ENCODE data around the gene SCAF1. TPM values are rescaled to one million over a fixed set of nuclear protein-coding genes. Genes with fewer than 3 reads are reported as not detected.
"Not testable (repeated sequence)": the region's sequence is repeated elsewhere in the genome, so short reads cannot be mapped to it uniquely, and the experiment has no call there.

The SCAF1 gene
- total RNA-seq, 2 donors from 2014 or later, result 84.8 to 94.5 TPM

DNA sequence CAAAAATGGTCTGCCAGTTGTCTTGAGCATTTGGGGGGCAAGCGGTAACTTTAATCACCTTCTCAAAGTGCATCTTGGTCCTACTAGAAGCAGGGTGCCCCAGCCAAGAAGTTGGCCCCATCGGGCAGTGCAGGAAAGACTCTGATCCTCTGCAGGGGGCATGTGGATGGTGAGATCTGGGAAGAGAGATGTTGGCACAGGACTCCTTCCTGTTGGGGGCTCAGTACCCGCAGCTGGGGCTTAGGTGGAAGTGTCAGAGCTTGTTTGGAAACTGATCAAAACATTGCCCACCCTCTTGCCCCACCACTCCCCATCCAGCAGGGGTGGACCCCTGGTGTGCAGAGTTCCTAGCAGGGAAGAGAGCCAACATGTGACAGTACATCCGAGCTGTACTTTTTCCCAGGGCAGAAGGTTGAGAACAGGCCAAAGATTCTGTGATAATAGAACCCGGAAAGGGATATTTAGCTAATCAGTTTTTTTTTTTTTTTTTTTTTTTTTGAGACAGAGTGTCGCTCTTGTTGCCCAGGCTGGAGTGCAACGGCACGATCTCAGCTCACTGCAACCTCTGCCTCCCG, 10.9 kb upstream of the SCAF1 start:
- Histone ChIP-seq H3K36me3 (ENCODE audit: control insufficient read depth, insufficient read depth, low read length) (peaks cover 27% of the 10 kb centered on the region), H3K9ac (ENCODE audit: extremely low read depth, low read length, poor library complexity, severe bottlenecking) (no peak overlapping the region), H3K27me3 (ENCODE audit: control insufficient read depth, insufficient read depth, low read length, poor library complexity, severe bottlenecking) (no peaks in the 10 kb centered on the region), H3K4me3 (ENCODE audit: low read length) (no peak overlapping the region), H3K9me3 (ENCODE audit: control insufficient read depth, low read length) (no peaks in the 10 kb centered on the region), H3K4me1 (ENCODE audit: control insufficient read depth, insufficient read depth, low read length) (no peaks in the 10 kb centered on the region), H3K27ac (ENCODE audit: low read depth, low read length) (no peak overlapping the region)
- TF ChIP-seq CTCF (conservative IDR thresholded peaks at IDR 0.05), result no peak
- Mint-ChIP-seq H3K27me3 (ENCODE audit: insufficient read depth) (peaks cover 5% of the 10 kb centered on the region), H3K4me1 (no peaks in the 10 kb centered on the region), H3K9me3 (no peaks in the 10 kb centered on the region), H3K27ac (no peak overlapping the region), H3K36me3 (ENCODE audit: low read depth) (peaks cover 29% of the 10 kb centered on the region), H3K4me3 (no peak overlapping the region)
- WGBS, 2 experiments (ENCODE audit: insufficient coverage in 1 of 2, insufficient read length in 1 of 2), result 83 to 91% methylated on average over 4 to 8 of the region's 9 CpGs
- peak; percentile 39 for DNase-seq

- DNase-seq, result no peak
- Histone ChIP-seq H3K9me3 (ENCODE audit: control insufficient read depth, low read length) (no peaks in the 10 kb centered on the region), H3K27ac (ENCODE audit: low read depth, low read length) (no peak overlapping the region), H3K27me3 (ENCODE audit: control insufficient read depth, insufficient read depth, low read length, poor library complexity, severe bottlenecking) (no peaks in the 10 kb centered on the region), H3K4me1 (ENCODE audit: control insufficient read depth, insufficient read depth, low read length) (no peaks in the 10 kb centered on the region), H3K36me3 (ENCODE audit: control insufficient read depth, insufficient read depth, low read length) (peaks cover 21% of the 10 kb centered on the region), H3K4me3 (ENCODE audit: low read length) (no peak overlapping the region), H3K9ac (ENCODE audit: extremely low read depth, low read length, poor library complexity, severe bottlenecking) (no peak overlapping the region)
- no peak for TF ChIP-seq CTCF (conservative IDR thresholded peaks at IDR 0.05)
- no peak overlapping the region for H3K27ac Mint-ChIP-seq
- WGBS, 2 experiments (ENCODE audit: insufficient coverage in 1 of 2, insufficient read length in 1 of 2), result 93% methylated on average over 14 to 19 of the region's 19 CpGs
- H3K9me3 Mint-ChIP-seq, result no peaks in the 10 kb centered on the region
- no peaks in the 10 kb centered on the region for H3K4me1 Mint-ChIP-seq
- peaks cover 24% of the 10 kb centered on the region for H3K36me3 Mint-ChIP-seq (ENCODE audit: low read depth)
- no peak overlapping the region for H3K4me3 Mint-ChIP-seq
- peaks cover 5% of the 10 kb centered on the region for H3K27me3 Mint-ChIP-seq (ENCODE audit: insufficient read depth)
These were observed 10.3 kb upstream of the SCAF1 start for GRCh38 chr19:49631610-49632192.

DNA sequence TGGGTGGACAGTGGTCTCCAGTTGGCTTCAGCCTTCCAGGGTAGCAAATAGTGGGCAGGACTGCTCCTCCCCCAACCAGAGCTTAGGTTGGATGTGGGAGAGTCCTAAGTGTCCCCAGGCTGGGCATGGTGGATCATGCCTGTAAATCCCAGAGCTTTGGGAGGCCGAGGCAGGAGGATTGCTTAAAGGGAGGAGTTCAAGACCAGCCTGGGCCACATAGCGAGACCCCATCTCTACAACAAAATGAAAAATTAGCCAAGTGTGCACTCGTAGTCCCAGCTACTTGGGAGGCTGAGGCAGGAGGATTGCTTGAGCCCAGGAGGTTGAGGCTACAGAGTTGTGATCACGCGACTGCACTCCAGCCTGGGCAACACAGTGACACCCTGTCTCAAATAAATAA, 9.4 kb upstream of the SCAF1 start:
- Histone ChIP-seq H3K27ac (ENCODE audit: low read depth, low read length) (no peak overlapping the region), H3K9me3 (ENCODE audit: control insufficient read depth, low read length) (no peaks in the 10 kb centered on the region), H3K27me3 (ENCODE audit: control insufficient read depth, insufficient read depth, low read length, poor library complexity, severe bottlenecking) (no peaks in the 10 kb centered on the region), H3K9ac (ENCODE audit: extremely low read depth, low read length, poor library complexity, severe bottlenecking) (no peak overlapping the region), H3K4me3 (ENCODE audit: low read length) (no peak overlapping the region), H3K4me1 (ENCODE audit: control insufficient read depth, insufficient read depth, low read length) (no peaks in the 10 kb centered on the region), H3K36me3 (ENCODE audit: control insufficient read depth, insufficient read depth, low read length) (peaks cover 13% of the 10 kb centered on the region)
- 88 to 93% methylated on average over 3 to 5 of the region's 5 CpGs for WGBS, 2 experiments (ENCODE audit: insufficient coverage in 1 of 2, insufficient read length in 1 of 2)
- no peak overlapping the region for H3K4me3 Mint-ChIP-seq
- no peak for DNase-seq
- TF ChIP-seq CTCF (conservative IDR thresholded peaks at IDR 0.05), result no peak
- H3K4me1 Mint-ChIP-seq, result no peaks in the 10 kb centered on the region
- no peak overlapping the region for H3K27ac Mint-ChIP-seq
- H3K36me3 Mint-ChIP-seq (ENCODE audit: low read depth), result peaks cover 15% of the 10 kb centered on the region
- no peaks in the 10 kb centered on the region for H3K9me3 Mint-ChIP-seq
- H3K27me3 Mint-ChIP-seq (ENCODE audit: insufficient read depth), result peaks cover 5% of the 10 kb centered on the region

- 87 to 89% methylated on average over 9 of the region's 9 CpGs for WGBS, 2 experiments (ENCODE audit: insufficient coverage in 1 of 2, insufficient read length in 1 of 2)
- not testable (repeated sequence) for DNase-seq
These were observed 8.7 kb upstream of the SCAF1 start for GRCh38 chr19:49633273-49633672.

More at GRCh38 chr19:49633273-49633672, 8.7 kb upstream of the SCAF1 start:
- not testable (repeated sequence) for H3K27me3 Mint-ChIP-seq (ENCODE audit: insufficient read depth); H3K27me3 ChIP-seq (ENCODE audit: control insufficient read depth, insufficient read depth, low read length, poor library complexity, severe bottlenecking); H3K4me3 Mint-ChIP-seq; H3K27ac Mint-ChIP-seq; H3K36me3 ChIP-seq (ENCODE audit: control insufficient read depth, insufficient read depth, low read length); H3K9me3 ChIP-seq (ENCODE audit: control insufficient read depth, low read length); H3K4me3 ChIP-seq (ENCODE audit: low read length); H3K27ac ChIP-seq (ENCODE audit: low read depth, low read length); H3K9me3 Mint-ChIP-seq; H3K9ac ChIP-seq (ENCODE audit: extremely low read depth, low read length, poor library complexity, severe bottlenecking); H3K4me1 Mint-ChIP-seq; H3K4me1 ChIP-seq (ENCODE audit: control insufficient read depth, insufficient read depth, low read length)
- H3K36me3 Mint-ChIP-seq (ENCODE audit: low read depth), result peaks cover 10% of the 10 kb centered on the region

Data from endodermal cell (in vitro differentiated cells).